Astrocyte (in vitro differentiated cells and primary cell): ENCODE measurements around the gene HLA-G. TPM values are rescaled to one million over a fixed set of nuclear protein-coding genes. Genes with fewer than 3 reads are reported as not detected.

Source experiments
- DNase-seq: peaks from one replicate; pipeline ENCODE4 v3.0.0-alpha.2; 2010; ENCODE audit warnings: low read depth
- FAIRE-seq: peaks from 2 replicates; lab custom pipeline; 2011; peaks lifted over from hg19 to GRCh38; lab: Jason Lieb, UNC
- H2AFZ ChIP-seq: 2 replicates; pipeline ENCODE4 v1.6.0; 2012; ENCODE audit warnings: low read depth, low read length, inconsistent platforms
- H3K27ac ChIP-seq: 2 replicates; pipeline ENCODE4 v1.5.1; 2011; ENCODE audit warnings: low read depth, low read length, inconsistent platforms
- H3K27me3 ChIP-seq: 2 replicates; pipeline ENCODE4 v1.6.0; 2011; ENCODE audit warnings: low read length, inconsistent platforms; ENCODE audit not compliant: insufficient read depth
- H3K36me3 ChIP-seq: 2 replicates; pipeline ENCODE4 v1.5.1; 2011; ENCODE audit warnings: low read length, inconsistent platforms; ENCODE audit not compliant: insufficient read depth
- H3K4me1 ChIP-seq: 2 replicates; pipeline ENCODE4 v1.5.1; 2011; ENCODE audit warnings: low read length, inconsistent platforms; ENCODE audit not compliant: insufficient read depth
- H3K4me2 ChIP-seq: 2 replicates; pipeline ENCODE4 v1.6.0; 2012; ENCODE audit warnings: low read length, inconsistent platforms
- H3K4me3 ChIP-seq: 2 replicates; pipeline ENCODE4 v1.5.1; 2011; ENCODE audit warnings: low read depth, mild to moderate bottlenecking, low read length, inconsistent platforms; ENCODE audit not compliant: insufficient read depth
- H3K79me2 ChIP-seq: 2 replicates; pipeline ENCODE4 v1.6.0; 2012; ENCODE audit warnings: mild to moderate bottlenecking, low read length, inconsistent platforms; ENCODE audit not compliant: insufficient read depth
- H3K9ac ChIP-seq: 2 replicates; pipeline ENCODE4 v1.6.0; 2012; ENCODE audit warnings: mild to moderate bottlenecking, low read length, inconsistent platforms
- H3K9me3 ChIP-seq: 2 replicates; pipeline ENCODE4 v1.5.1; 2012; ENCODE audit warnings: low read depth, mild to moderate bottlenecking, low read length, inconsistent platforms; ENCODE audit not compliant: insufficient read depth
- H4K20me1 ChIP-seq: 2 replicates; pipeline ENCODE4 v1.6.0; 2012; ENCODE audit warnings: low read length, inconsistent platforms; ENCODE audit not compliant: insufficient read depth
- H3K27ac Mint-ChIP-seq: one replicate; pipeline ENCODE4 v1.8.0; 2021; ENCODE audit warnings: mild to moderate bottlenecking, mixed read lengths; ENCODE audit not compliant: unreplicated experiment
- H3K27me3 Mint-ChIP-seq: one replicate; pipeline ENCODE4 v1.8.0; 2021; ENCODE audit warnings: low read depth, mixed read lengths; ENCODE audit not compliant: unreplicated experiment
- H3K36me3 Mint-ChIP-seq: one replicate; pipeline ENCODE4 v1.8.0; 2021; ENCODE audit warnings: low read depth, mixed read lengths; ENCODE audit not compliant: unreplicated experiment
- H3K4me1 Mint-ChIP-seq: one replicate; pipeline ENCODE4 v1.8.0; 2021; ENCODE audit warnings: low read depth, mixed read lengths; ENCODE audit not compliant: unreplicated experiment
- H3K4me3 Mint-ChIP-seq: one replicate; pipeline ENCODE4 v1.8.0; 2021; ENCODE audit warnings: mild to moderate bottlenecking, moderate library complexity, mixed read lengths; ENCODE audit not compliant: unreplicated experiment
- H3K9me3 Mint-ChIP-seq: one replicate; pipeline ENCODE4 v1.8.0; 2021; ENCODE audit warnings: mild to moderate bottlenecking, mixed read lengths; ENCODE audit not compliant: unreplicated experiment
- EZH2 ChIP-seq: IDR thresholded peaks from 2 replicates; pipeline ENCODE4 v1.6.1; 2012; ENCODE audit warnings: mild to moderate bottlenecking, low read length, inconsistent platforms; ENCODE audit not compliant: insufficient read depth
- total RNA-seq: library from RNA; stranded (reverse); gene quantifications from 2 replicates; pipeline ENCODE4 v1.2.1, GENCODE V29; 2021
- TF ChIP-seq, protein P1 (sequence below): IDR thresholded peaks from 2 replicates; pipeline ENCODE4 v1.5.1; 2011; ENCODE audit warnings: low read depth, mild to moderate bottlenecking, inconsistent platforms, low read length, moderate library complexity; ENCODE audit not compliant: insufficient read depth

The HLA-G gene
- total RNA-seq, 1 donor from 2014 or later = 0.79 TPM

DNA sequence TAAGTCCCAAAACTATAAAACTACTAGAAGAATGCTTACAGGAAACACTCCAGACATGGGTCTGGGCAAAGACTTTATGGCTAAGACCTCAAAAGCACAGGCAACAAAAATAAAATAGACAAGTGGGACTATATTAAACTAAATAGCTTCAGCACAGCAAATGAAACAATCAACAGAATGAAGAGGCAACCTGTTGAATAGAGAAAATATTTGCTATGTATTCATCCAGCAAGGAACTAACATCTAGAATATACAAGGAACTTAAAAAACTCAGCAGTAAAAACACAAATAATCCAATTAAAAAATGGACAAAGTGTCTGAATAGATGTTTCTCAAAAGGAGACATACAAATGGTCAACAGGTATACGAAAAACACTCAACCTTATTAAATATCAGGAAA is 30.4 kb downstream of the HLA-G start:
- Histone ChIP-seq H3K27me3 (peaks cover 6% of the 10 kb centered on the region), H3K4me3 (no peak overlapping the region), H3K9me3 (no peaks in the 10 kb centered on the region), H4K20me1 (no peaks in the 10 kb centered on the region), H3K36me3 (no peaks in the 10 kb centered on the region), H3K79me2 (no peaks in the 10 kb centered on the region), H3K9ac (no peak overlapping the region), H3K27ac (no peak overlapping the region), H2AFZ (no peak overlapping the region), H3K4me2 (no peak overlapping the region), H3K4me1 (no peaks in the 10 kb centered on the region)
- Mint-ChIP-seq H3K9me3 (peaks cover 2% of the 10 kb centered on the region), H3K4me3 (no peak overlapping the region), H3K27me3 (peaks cover 39% of the 10 kb centered on the region), H3K4me1 (no peaks in the 10 kb centered on the region), H3K27ac (no peak overlapping the region), H3K36me3 (no peaks in the 10 kb centered on the region)
- no peak for FAIRE-seq
- no peak for DNase-seq
- TF ChIP-seq, protein P1, sequence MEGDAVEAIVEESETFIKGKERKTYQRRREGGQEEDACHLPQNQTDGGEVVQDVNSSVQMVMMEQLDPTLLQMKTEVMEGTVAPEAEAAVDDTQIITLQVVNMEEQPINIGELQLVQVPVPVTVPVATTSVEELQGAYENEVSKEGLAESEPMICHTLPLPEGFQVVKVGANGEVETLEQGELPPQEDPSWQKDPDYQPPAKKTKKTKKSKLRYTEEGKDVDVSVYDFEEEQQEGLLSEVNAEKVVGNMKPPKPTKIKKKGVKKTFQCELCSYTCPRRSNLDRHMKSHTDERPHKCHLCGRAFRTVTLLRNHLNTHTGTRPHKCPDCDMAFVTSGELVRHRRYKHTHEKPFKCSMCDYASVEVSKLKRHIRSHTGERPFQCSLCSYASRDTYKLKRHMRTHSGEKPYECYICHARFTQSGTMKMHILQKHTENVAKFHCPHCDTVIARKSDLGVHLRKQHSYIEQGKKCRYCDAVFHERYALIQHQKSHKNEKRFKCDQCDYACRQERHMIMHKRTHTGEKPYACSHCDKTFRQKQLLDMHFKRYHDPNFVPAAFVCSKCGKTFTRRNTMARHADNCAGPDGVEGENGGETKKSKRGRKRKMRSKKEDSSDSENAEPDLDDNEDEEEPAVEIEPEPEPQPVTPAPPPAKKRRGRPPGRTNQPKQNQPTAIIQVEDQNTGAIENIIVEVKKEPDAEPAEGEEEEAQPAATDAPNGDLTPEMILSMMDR = no peak
- no peak for TF ChIP-seq EZH2

DNA sequence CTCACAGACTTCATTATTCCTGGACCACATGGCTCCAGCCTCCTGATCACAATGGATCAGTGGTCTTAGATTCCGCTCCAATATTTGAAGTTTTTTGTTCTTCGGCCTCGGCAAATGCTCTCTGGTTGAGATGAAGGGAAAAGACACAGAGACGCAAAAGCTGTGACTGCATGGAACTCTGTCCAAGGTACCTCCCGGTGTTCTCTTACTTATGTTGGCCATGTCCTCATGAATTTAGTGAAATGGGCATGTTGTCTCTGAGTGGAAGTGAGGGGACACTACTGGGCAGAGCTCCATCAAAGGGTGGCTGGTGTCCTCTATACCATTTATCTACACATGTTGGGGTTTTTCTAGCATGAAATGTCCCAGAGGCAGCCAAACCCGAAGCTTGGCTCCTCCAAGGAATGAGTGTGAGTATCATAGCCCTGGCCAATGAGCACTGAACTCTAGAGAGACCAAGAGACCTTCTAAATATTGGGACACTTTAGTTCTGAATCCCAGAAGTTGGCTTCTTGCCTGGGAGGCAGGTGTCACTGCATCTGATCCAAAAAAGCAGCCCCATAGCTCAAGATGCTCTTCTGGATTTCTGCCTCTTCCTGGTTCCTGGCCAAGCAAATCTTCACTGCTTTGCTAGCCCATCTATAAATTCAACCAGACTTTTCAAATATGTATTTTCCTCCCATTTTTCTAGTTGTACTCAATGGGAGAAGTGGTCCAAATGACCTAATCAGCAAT is 34.1 kb downstream of the HLA-G start:
- Histone ChIP-seq H3K27me3 (no peaks in the 10 kb centered on the region), H3K4me3 (no peak overlapping the region), H3K9ac (no peak overlapping the region), H4K20me1 (no peaks in the 10 kb centered on the region), H3K4me1 (no peaks in the 10 kb centered on the region), H3K79me2 (no peaks in the 10 kb centered on the region), H3K4me2 (no peak overlapping the region), H2AFZ (no peak overlapping the region), H3K36me3 (no peaks in the 10 kb centered on the region), H3K27ac (no peak overlapping the region), H3K9me3 (no peaks in the 10 kb centered on the region)
- no peak for TF ChIP-seq EZH2
- TF ChIP-seq, protein P1 = no peak
- FAIRE-seq (no peak), DNase-seq (no peak)
- Mint-ChIP-seq H3K4me1 (no peaks in the 10 kb centered on the region), H3K27ac (no peak overlapping the region), H3K27me3 (peaks cover 52% of the 10 kb centered on the region), H3K4me3 (no peak overlapping the region), H3K9me3 (peaks cover 3% of the 10 kb centered on the region), H3K36me3 (no peaks in the 10 kb centered on the region)
